Motor neuron (in vitro differentiated cells): ENCODE results near the gene CCDC138. TPM values are rescaled to one million over a fixed set of nuclear protein-coding genes. Genes with fewer than 3 reads are reported as not detected.
A peak's percentile ranks its signal among the peaks of the same experiment; 100 is the strongest.

ENCODE experiments used
- ATAC-seq, 8 experiments: fragments of 200-7000 bp; cut with Tn5 transposase; replicated peaks in 6 of 8; 2 replicates each; pipeline ENCODE4 v1.8.0; 2021; ENCODE audit warnings: mild to moderate bottlenecking in 8 of 8, moderate library complexity in 8 of 8
- H3K27ac ChIP-seq, 2 donors: fragments of 250-450 bp; sonication (Bioruptor Pico); 2 replicates each; pipeline ENCODE4 v1.9.0; 2021; ENCODE audit warnings: antibody characterized with exemption in 2 of 2, mild to moderate bottlenecking in 2 of 2, moderate library complexity in 1 of 2
- H3K4me1 ChIP-seq, 2 donors: fragments of 250-450 bp; sonication (Bioruptor Pico); replicated peaks in 1 of 2; 2 replicates each; pipeline ENCODE4 v1.6.1; 2021; ENCODE audit warnings: antibody characterized with exemption in 2 of 2, mild to moderate bottlenecking in 2 of 2, moderate library complexity in 1 of 2
- H3K4me3 ChIP-seq, 5 donors: fragments of 250-450 bp; sonication (Bioruptor Pico); 2 replicates each; pipeline ENCODE4 v1.9.0; 2021; ENCODE audit warnings: antibody characterized with exemption in 5 of 5, mild to moderate bottlenecking in 5 of 5, moderate library complexity in 4 of 5
- WGBS, 10 experiments: fragments of 450-650 bp; shearing (Covaris generic); methylation state at CpG; one replicate each; pipeline ENCODE4 v1.0.0; 2022; 5-methylcytosine and 5-hydroxymethylcytosine counted together
- in situ Hi-C, 9 experiments: fragments of 400-800 bp; cut with MboI; loops; one replicate each; pipeline ENCODE4 v1.15.0; 2021; ENCODE audit warnings: low sequenced_read_pairs in 9 of 9, low pct_unique_long_range_greater_than_20kb in 2 of 9; ENCODE audit not compliant: unreplicated experiment in 9 of 9
- total RNA-seq, 8 experiments: library from RNA; unstranded; fragments of 300-600 nt; gene quantifications; 2 replicates each; pipeline versions ENCODE4 v1.2.3 to v1.2.4, GENCODE V29; 2022

Gene CCDC138
- total RNA-seq, 8 experiments from 2014 or later = 1.5 to 30.6 (median 14.4) TPM

DNA sequence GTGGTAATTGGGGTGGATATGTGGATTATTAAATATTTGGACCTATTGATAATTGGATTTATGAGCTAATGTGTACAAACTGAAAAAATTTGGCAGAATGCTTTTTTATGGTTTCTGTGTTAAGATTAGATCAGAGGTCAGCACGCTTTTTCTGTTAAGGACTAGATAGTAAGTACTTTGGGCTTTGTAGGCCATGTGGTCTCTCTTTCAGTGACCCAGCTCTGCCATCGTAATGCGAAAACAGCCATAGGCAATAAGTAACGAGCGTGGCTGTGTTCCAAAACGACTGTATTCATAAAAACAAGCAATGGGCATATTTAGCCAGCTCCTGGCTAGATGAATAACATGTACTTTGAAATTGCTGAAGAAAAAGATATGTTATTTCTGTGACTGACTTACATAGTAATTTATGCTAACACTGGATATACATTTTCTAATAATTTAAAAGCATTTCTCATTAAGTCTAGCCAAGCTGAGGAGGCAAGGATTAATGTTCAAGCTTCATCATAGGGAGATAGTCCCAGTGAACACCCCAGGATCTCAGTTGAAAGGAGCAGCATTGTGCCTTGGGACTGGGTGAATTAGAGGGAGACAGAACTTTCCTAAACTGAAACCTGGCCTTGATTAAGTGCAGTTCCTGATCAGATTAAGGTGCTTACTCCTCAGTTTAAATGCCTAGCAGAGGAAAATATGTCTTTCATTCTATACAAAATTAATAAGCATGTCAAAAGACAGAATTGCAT lies 20.0 kb downstream of the CCDC138 start:
- in situ Hi-C loops = no loop called here
- H3K4me1 ChIP-seq = no peaks in the 10 kb centered on the region
- H3K4me3 ChIP-seq = no peak overlapping the region
- WGBS, 10 experiments = 9 to 100% (median 96%) methylated on average over 2 to 6 of the region's 6 CpGs; no CpG with 5 or more reads in 1 of the 10 experiments
- ATAC-seq = peak in 1 of 8 experiments; percentile 96
- H3K27ac ChIP-seq = no peak overlapping the region

GRCh38 chr2:108809936-108810335 lies 23.4 kb downstream of the CCDC138 start:
- Histone ChIP-seq H3K27ac (no peak overlapping the region), H3K4me1 (no peaks in the 10 kb centered on the region), H3K4me3 (no peak overlapping the region)
- in situ Hi-C loops = no loop called here
- no peak for ATAC-seq
- WGBS, 10 experiments = 80 to 100% (median 95%) methylated on average over 1 to 3 of the region's 3 CpGs; no CpG with 5 or more reads in 4 of the 10 experiments

- Histone ChIP-seq H3K4me3 (no peak overlapping the region), H3K4me1 (no peaks in the 10 kb centered on the region), H3K27ac (no peak overlapping the region)
- ATAC-seq = no peak
- 80 to 100% (median 97%) methylated on average over 1 to 4 of the region's 4 CpGs for WGBS, 10 experiments
- in situ Hi-C loops = no loop called here
Measured at GRCh38 chr2:108810993-108811957, 24.7 kb downstream of the CCDC138 start.

- H3K27ac ChIP-seq = no peak overlapping the region
- no peak for ATAC-seq
- H3K4me1 ChIP-seq = no peaks in the 10 kb centered on the region
- WGBS, 10 experiments = 60 to 100% (median 100%) methylated on average over 1 of the region's 1 CpG; no CpG with 5 or more reads in 2 of the 10 experiments
- in situ Hi-C loops = no loop called here
- no peak overlapping the region for H3K4me3 ChIP-seq
Measured at GRCh38 chr2:108813732-108814131, 27.2 kb downstream of the CCDC138 start.

GRCh38 chr2:108820482-108820881 lies 33.9 kb downstream of the CCDC138 start:
- no peak for ATAC-seq
- in situ Hi-C loops = no loop called here
- Histone ChIP-seq H3K27ac (no peak overlapping the region), H3K4me3 (no peak overlapping the region), H3K4me1 (no peaks in the 10 kb centered on the region)
- WGBS, 10 experiments = 83 to 100% (median 96%) methylated on average over 1 to 2 of the region's 2 CpGs

DNA sequence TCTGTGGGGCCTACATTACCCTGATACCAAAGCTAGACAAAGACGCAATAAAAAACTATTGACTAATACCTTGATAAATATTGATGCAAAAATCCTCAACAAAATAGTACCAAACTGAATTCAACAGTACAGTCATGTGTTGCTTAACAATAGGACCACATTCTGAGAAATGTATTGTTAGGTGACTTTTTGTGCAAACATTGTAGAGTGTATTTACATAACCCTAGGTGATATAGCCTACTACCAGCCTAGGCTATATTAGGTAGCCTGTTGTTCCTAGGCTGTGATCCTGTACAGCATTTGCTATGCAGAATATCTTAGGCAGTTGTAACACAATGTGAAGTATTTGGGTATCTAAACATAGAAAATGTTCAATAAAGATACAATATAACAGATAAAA lies 36.7 kb downstream of the CCDC138 start:
- Histone ChIP-seq H3K4me1 (no peaks in the 10 kb centered on the region), H3K4me3 (no peak overlapping the region), H3K27ac (no peak overlapping the region)
- in situ Hi-C loops = no loop called here
- no peak for ATAC-seq
- 86 to 100% (median 100%) methylated on average over 1 of the region's 1 CpG; no CpG with 5 or more reads in 5 of the 10 experiments for WGBS, 10 experiments

DNA sequence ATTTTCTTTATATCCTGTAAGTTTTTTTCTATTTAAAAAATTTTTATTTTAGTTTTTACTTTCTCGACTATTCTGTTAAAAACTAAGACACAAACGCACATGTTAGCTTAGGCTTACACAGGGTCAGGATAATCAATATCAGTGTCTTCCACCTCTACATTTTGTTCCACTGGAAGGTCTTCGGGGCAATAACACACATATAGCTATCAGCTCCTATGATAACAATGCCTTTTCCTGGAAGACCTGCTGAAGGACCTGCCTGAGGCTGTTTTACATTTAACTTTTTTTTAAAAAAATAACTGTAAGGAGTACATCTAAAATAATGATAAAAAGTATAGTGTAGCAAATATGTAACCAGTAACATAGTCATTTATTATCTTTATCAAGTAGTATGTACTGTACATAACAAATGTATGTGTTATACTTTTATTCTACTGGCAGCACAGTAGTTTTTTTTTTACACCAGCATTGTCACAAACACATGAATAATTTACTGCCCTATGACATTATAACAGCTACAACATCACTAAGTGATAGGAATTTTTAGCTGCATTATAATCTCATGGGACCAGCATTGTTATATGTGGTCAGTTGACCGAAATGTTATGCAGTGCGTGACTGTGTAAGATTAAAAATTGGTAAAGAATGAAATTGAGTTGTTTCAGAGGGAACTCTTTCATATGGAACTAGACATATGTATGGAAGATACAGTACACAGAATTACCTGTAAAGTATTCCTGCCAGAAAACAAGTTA lies 37.9 kb downstream of the CCDC138 start:
- ATAC-seq = no peak
- no peak overlapping the region for H3K27ac ChIP-seq
- no peaks in the 10 kb centered on the region for H3K4me1 ChIP-seq
- no peak overlapping the region for H3K4me3 ChIP-seq
- 92 to 100% (median 96%) methylated on average over 2 to 5 of the region's 5 CpGs for WGBS, 10 experiments
- in situ Hi-C loops = no loop called here

- WGBS, 10 experiments = 50 to 100% (median 76%) methylated on average over 1 to 4 of the region's 4 CpGs
- in situ Hi-C loops = no loop called here
Measured at GRCh38 chr2:108825254-108825653, 38.7 kb downstream of the CCDC138 start.

GRCh38 chr2:108825736-108826135 lies 39.2 kb downstream of the CCDC138 start:
- H3K27ac ChIP-seq = no peak overlapping the region
- no peaks in the 10 kb centered on the region for H3K4me1 ChIP-seq
- in situ Hi-C loops = no loop called here
- H3K4me3 ChIP-seq = no peak overlapping the region
- no peak for ATAC-seq
- WGBS, 10 experiments = 78 to 100% (median 96%) methylated on average over 1 to 3 of the region's 3 CpGs

More at GRCh38 chr2:108825254-108825653, 38.7 kb downstream of the CCDC138 start:
- H3K4me3 ChIP-seq = no peak overlapping the region
- H3K27ac ChIP-seq = no peak overlapping the region
- ATAC-seq = no peak
- no peaks in the 10 kb centered on the region for H3K4me1 ChIP-seq

DNA sequence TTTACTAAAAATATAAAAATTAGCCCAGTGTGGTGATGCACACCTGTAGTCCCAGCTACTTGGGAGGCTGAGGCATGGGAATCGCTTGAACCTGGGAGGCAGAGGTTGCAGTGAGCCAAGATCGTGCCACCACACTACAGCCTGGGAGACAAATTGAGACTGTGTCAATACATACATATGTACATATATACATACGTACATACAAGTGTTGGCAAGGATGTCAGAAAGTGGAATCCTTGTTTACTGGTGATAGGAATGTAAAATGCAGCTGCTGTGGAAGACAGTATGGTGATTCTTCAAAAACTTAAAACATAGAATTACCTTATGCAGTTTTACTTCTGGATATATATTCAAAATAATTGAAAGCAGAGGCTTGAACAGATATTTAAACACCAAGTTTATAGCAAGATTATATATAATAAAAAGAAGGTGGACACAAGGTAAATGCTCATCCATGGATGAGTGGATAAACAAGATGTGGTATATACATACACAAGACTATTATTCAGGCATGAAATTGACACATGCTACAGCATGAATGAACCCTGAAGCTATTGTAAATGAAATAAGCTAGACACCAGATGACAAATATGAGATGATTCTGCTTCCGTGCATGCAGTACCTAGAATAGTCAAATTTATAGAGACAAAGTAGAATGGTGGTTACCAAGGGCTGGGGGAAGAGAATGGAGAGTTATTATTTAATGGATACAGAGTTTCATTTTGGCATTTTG lies 43.2 kb downstream of the CCDC138 start:
- in situ Hi-C loops = no loop called here
- Histone ChIP-seq H3K4me1 (no peaks in the 10 kb centered on the region), H3K27ac (no peak overlapping the region), H3K4me3 (no peak overlapping the region)
- ATAC-seq = peak in 2 of 8 experiments; percentile 17 to 95
- WGBS, 10 experiments = 42 to 100% (median 88%) methylated on average over 1 to 3 of the region's 4 CpGs; no CpG with 5 or more reads in 1 of the 10 experiments

GRCh38 chr2:108833219-108833618 lies 46.6 kb downstream of the CCDC138 start:
- Histone ChIP-seq H3K4me3 (no peak overlapping the region), H3K4me1 (no peaks in the 10 kb centered on the region), H3K27ac (no peak overlapping the region)
- ATAC-seq = no peak
- in situ Hi-C loops = no loop called here

- ATAC-seq = no peak
- Histone ChIP-seq H3K4me3 (no peak overlapping the region), H3K4me1 (no peaks in the 10 kb centered on the region), H3K27ac (no peak overlapping the region)
- WGBS, 10 experiments = 93 to 100% (median 100%) methylated on average over 1 to 3 of the region's 3 CpGs
- in situ Hi-C loops = no loop called here
Measured at GRCh38 chr2:108834620-108835019, 48.0 kb downstream of the CCDC138 start.
